HepG2 (cell line): Measurements from ENCODE around the gene FAM131A. TPM values are rescaled to one million over a fixed set of nuclear protein-coding genes. Genes with fewer than 3 reads are reported as not detected.

Experiments
- ATAC-seq: fragments of 200-7000 bp; cut with Tn5 transposase; 3 replicates; pipeline ENCODE4 v1.9.1; 2020; ENCODE audit warnings: mild to moderate bottlenecking, moderate library complexity
- BruUV-seq: library from RNA; stranded (reverse); fragments of 400-500 nt; replicated peaks from 2 replicates; lab custom pipeline; 2021; lab: Mats Ljungman, UMichigan
- CTCF ChIA-PET: fragments of 300-600 bp; formaldehyde crosslinking; extraction: SDS; loops from one replicate; lab custom pipeline; 2021; ENCODE audit warnings: low total read pairs, inconsistent platforms, low intra/inter-chr PET ratio; lab: Yijun Ruan, JAX
- POLR2A ChIA-PET: fragments of 350-600 bp; sonication (Branson Sonifier 250); formaldehyde crosslinking; loops from one replicate; lab custom pipeline; 2020; ENCODE audit warnings: antibody characterized with exemption, inconsistent platforms; lab: Yijun Ruan, JAX
- DNase-seq: peaks from one replicate; pipeline ENCODE4 v3.0.0-alpha.2; 2015; ENCODE audit warnings: low spot score
- FAIRE-seq: peaks from 3 replicates; lab custom pipeline; 2011; peaks lifted over from hg19 to GRCh38; lab: Jason Lieb, UNC
- H2AFZ ChIP-seq: one replicate; pipeline ENCODE4 v1.6.1; 2011; ENCODE audit warnings: low read length, inconsistent platforms
- H3K27ac ChIP-seq: fragments of 300-600 bp; 3 replicates; pipeline ENCODE4 v1.8.0; 2011; ENCODE audit warnings: mixed run types, mild to moderate bottlenecking, mixed read lengths, low read length, inconsistent platforms; ENCODE audit not compliant: insufficient read depth; ENCODE audit errors: extremely low read length
- H3K27me3 ChIP-seq, 2 experiments: fragments of 200-600 bp in 1 of 2; 2 replicates in 1 of 2; 3 replicates in 1 of 2; pipeline versions ENCODE4 v1.6.0 to v1.8.0; 2011; ENCODE audit warnings: low read length in 2 of 2, mild to moderate bottlenecking in 2 of 2, moderate library complexity in 2 of 2, inconsistent platforms in 1 of 2; ENCODE audit not compliant: insufficient read depth in 2 of 2, control insufficient read depth in 1 of 2
- H3K36me3 ChIP-seq, 2 experiments: fragments of 200-600 bp in 1 of 2; replicated peaks in 1 of 2; 2 replicates in 1 of 2; 3 replicates in 1 of 2; pipeline versions ENCODE4 v1.5.1 to v1.8.0; 2011; ENCODE audit warnings: low read length in 2 of 2, inconsistent platforms in 1 of 2; ENCODE audit not compliant: insufficient read depth in 2 of 2, control insufficient read depth in 1 of 2
- H3K4me1 ChIP-seq: 2 replicates; pipeline ENCODE4 v1.5.1; 2012; ENCODE audit warnings: low read length, inconsistent platforms; ENCODE audit not compliant: insufficient read depth
- H3K4me2 ChIP-seq: 2 replicates; pipeline ENCODE4 v1.6.0; 2011; ENCODE audit warnings: low read depth, low read length, inconsistent platforms
- H3K4me3 ChIP-seq, 3 experiments: fragments of 200-600 bp in 1 of 3; sonication (generic), shearing (Covaris generic) in 1 of 3; replicated peaks in 1 of 3; 2 replicates each; pipeline ENCODE4 v1.5.1; 2011 to 2016; ENCODE audit warnings: low read length in 3 of 3, inconsistent platforms in 2 of 3, low read depth in 2 of 3, mild to moderate bottlenecking in 2 of 3, control low read depth in 1 of 3, mixed read lengths in 1 of 3; ENCODE audit not compliant: insufficient read depth in 1 of 3
- H3K79me2 ChIP-seq: one replicate; pipeline ENCODE4 v1.6.1; 2011; ENCODE audit warnings: low read length, inconsistent platforms; ENCODE audit not compliant: insufficient read depth
- H3K9ac ChIP-seq: 2 replicates; pipeline ENCODE4 v1.6.0; 2011; ENCODE audit warnings: mild to moderate bottlenecking, low read depth, low read length, inconsistent platforms; ENCODE audit not compliant: insufficient read depth
- H3K9me3 ChIP-seq: 2 replicates; pipeline ENCODE4 v1.5.1; 2012; ENCODE audit warnings: mild to moderate bottlenecking, low read length
- H4K20me1 ChIP-seq: 2 replicates; pipeline ENCODE4 v1.6.0; 2011; ENCODE audit warnings: inconsistent platforms, mild to moderate bottlenecking, low read length, moderate library complexity; ENCODE audit not compliant: insufficient read depth
- GABPB1 ChIP-seq: IDR thresholded peaks from 2 replicates; pipeline ENCODE4 v1.6.1; 2016; ENCODE audit warnings: mild to moderate bottlenecking, missing genetic modification reagents, moderate library complexity, missing compliant biosample characterization
- HIC2 ChIP-seq: sonication (generic); formaldehyde crosslinking; IDR thresholded peaks from 2 replicates; pipeline ENCODE4 v1.9.0; 2022; ENCODE audit warnings: low read depth, missing genetic modification reagents
- HNF1A ChIP-seq, 2 experiments: sonication (generic) in 1 of 2; formaldehyde crosslinking in 1 of 2; IDR thresholded peaks; 2 replicates each; pipeline versions ENCODE4 v1.4.0 to v1.6.1; 2016 to 2020; ENCODE audit warnings: borderline replicate concordance in 1 of 2, low read depth in 1 of 2, mild to moderate bottlenecking in 1 of 2, missing genetic modification reagents in 1 of 2
- KLF6 ChIP-seq: IDR thresholded peaks from 2 replicates; pipeline ENCODE4 v1.8.0; 2016; ENCODE audit warnings: missing biosample characterization, missing genetic modification reagents
- MYC ChIP-seq: sonication (generic); formaldehyde crosslinking; IDR thresholded peaks from 2 replicates; pipeline ENCODE4 v1.9.0; 2021; ENCODE audit warnings: missing genetic modification reagents, borderline replicate concordance
- MYPOP ChIP-seq: sonication (generic); formaldehyde crosslinking; IDR thresholded peaks from 2 replicates; pipeline ENCODE4 v1.8.1; 2023; ENCODE audit warnings: mild to moderate bottlenecking, moderate library complexity, missing genetic modification reagents
- PHF8 ChIP-seq: sonication (generic); formaldehyde crosslinking; IDR thresholded peaks from 2 replicates; pipeline ENCODE4 v1.5.0; 2020; ENCODE audit warnings: missing genetic modification reagents
- SALL1 ChIP-seq: sonication (generic); formaldehyde crosslinking; IDR thresholded peaks from 2 replicates; pipeline ENCODE4 v1.8.0; 2022; ENCODE audit warnings: mild to moderate bottlenecking, missing genetic modification reagents
- ZEB1 ChIP-seq: IDR thresholded peaks from 2 replicates; pipeline ENCODE4 v1.6.1; 2012; ENCODE audit warnings: mild to moderate bottlenecking, low read depth, inconsistent platforms; ENCODE audit not compliant: insufficient replicate concordance
- ZNF263 ChIP-seq: sonication (generic); formaldehyde crosslinking; IDR thresholded peaks from 2 replicates; pipeline ENCODE4 v1.4.0; 2020; ENCODE audit warnings: missing genetic modification reagents
- ZNF317 ChIP-seq: sonication (generic); formaldehyde crosslinking; IDR thresholded peaks from 2 replicates; pipeline ENCODE4 v1.5.0; 2020; ENCODE audit warnings: mild to moderate bottlenecking, missing genetic modification reagents
- ZNF678 ChIP-seq: sonication (generic); formaldehyde crosslinking; IDR thresholded peaks from 2 replicates; pipeline ENCODE4 v1.4.0; 2020; ENCODE audit warnings: mild to moderate bottlenecking, missing genetic modification reagents
- ZNF800 ChIP-seq: sonication (generic); formaldehyde crosslinking; IDR thresholded peaks from 2 replicates; pipeline ENCODE4 v1.4.0; 2020; ENCODE audit warnings: missing genetic modification reagents
- whole genome bisulfite sequencing: methylation state at CpG from one replicate; pipeline ENCODE4 v1.1.6; 2017; ENCODE audit warnings: low lambda C conversion rate; 5-methylcytosine and 5-hydroxymethylcytosine counted together
- in situ Hi-C: cut with HindIII; loops from 2 replicates; pipeline ENCODE4 v1.10.0; 2017; ENCODE audit warnings: low pct_unique_long_range_greater_than_20kb; ENCODE audit not compliant: extremely low pct_ligation_motif_present
- intact Hi-C: fragments of 100-400 bp; cut with micrococcal nuclease; formaldehyde crosslinking; loops from one replicate; pipeline ENCODE4 v1.10.0; 2022; ENCODE audit not compliant: unreplicated experiment
- polyA plus RNA-seq, 8 experiments: library from polyadenylated mRNA; depleted of rRNA in 3 of 8; stranded (reverse) in 7 of 8; unstranded in 1 of 8; fragments of >200 nt; fragmentation: Illumina TruSeq in 4 of 8; extraction: Trizol in 4 of 8; gene quantifications; 2 replicates each; pipeline versions ENCODE4 v1.2.1 to v1.2.3, GENCODE V29; 2011 to 2016; ENCODE audit warnings: low read depth in 4 of 8, missing spikeins in 1 of 8, mixed read lengths in 1 of 8; ENCODE audit not compliant: insufficient read depth in 1 of 8
- total RNA-seq, 5 experiments: library from RNA; depleted of rRNA; stranded (reverse); fragments of >200 nt; fragmentation: Illumina TruSeq; extraction: Trizol; gene quantifications; 2 replicates each; pipeline ENCODE4 v1.2.3, GENCODE V29; 2016; ENCODE audit warnings: low read depth in 1 of 5

Gene FAM131A
- total and polyA plus RNA-seq, 2 of the 13 experiments (the other 11 are each of a cell fraction or from before 2014, with no cell fraction given) = 9.2 to 9.3 TPM

GRCh38 chr3:184366619-184367289 lies 29.4 kb downstream of the FAM131A start (continued):
- TF ChIP-seq HNF1A (IDR thresholded peaks at IDR 0.05; ENCODE audit: low read depth) = no peak
- TF ChIP-seq HNF1A (CRISPR knock-in tag; IDR thresholded peaks at IDR 0.05; ENCODE audit: borderline replicate concordance) = no peak

- FAIRE-seq (no peak), ATAC-seq (no peak), DNase-seq (no peak)
- Histone ChIP-seq H3K4me3 (no peak overlapping the region), H3K79me2 (peaks cover 17% of the 10 kb centered on the region), H3K36me3 (peaks cover 19 to 40% of the 10 kb centered on the region in 2 experiments), H2AFZ (no peak overlapping the region), H4K20me1 (peaks cover 17% of the 10 kb centered on the region), H3K9ac (no peak overlapping the region), H3K9me3 (no peaks in the 10 kb centered on the region), H3K27ac (no peak overlapping the region), H3K27me3 (no peaks in the 10 kb centered on the region; a peak in 1 of 5 replicates), H3K4me2 (no peak overlapping the region), H3K4me1 (peaks cover 52% of the 10 kb centered on the region)
- in situ Hi-C loops (no loop called here), intact Hi-C loops (no loop called here)
- POLR2A ChIA-PET = interaction anchor here (0.8 to 3.0 kb wide), 3 partner anchors 8 to 11 kb away, joined by 3 to 13 read pairs (median 7); no protein-coding TSS in a partner anchor
- CTCF ChIA-PET = no interaction called here
- BruUV-seq = no TSS peak
- 98% methylated on average over 4 of the region's 9 CpGs for WGBS
- TF ChIP-seq SALL1 (no peak), HIC2 (CRISPR knock-in tag) (no peak), ZNF800 (CRISPR knock-in tag) (no peak), ZNF263 (CRISPR knock-in tag) (no peak), KLF6 (no peak), ZEB1 (no peak), ZNF317 (no peak), MYPOP (CRISPR knock-in tag) (no peak), ZNF678 (no peak), MYC (CRISPR knock-in tag) (no peak), GABPB1 (CRISPR knock-in tag) (no peak), PHF8 (CRISPR knock-in tag) (no peak)
Measured at GRCh38 chr3:184368116-184368515, 30.7 kb downstream of the FAM131A start.
